GM21737 (cell line): ENCODE results near the gene GIMD1.
"Not testable (repeated sequence)": the region's sequence is repeated elsewhere in the genome, so short reads cannot be mapped to it uniquely, and the experiment has no call there.

Source experiments
- ATAC-seq: cut with Tn5 transposase; IDR thresholded peaks from one replicate; pipeline ENCODE4 v1.9.1; 2021; ENCODE audit warnings: mild to moderate bottlenecking, moderate library complexity; ENCODE audit not compliant: unreplicated experiment

Gene GIMD1

DNA sequence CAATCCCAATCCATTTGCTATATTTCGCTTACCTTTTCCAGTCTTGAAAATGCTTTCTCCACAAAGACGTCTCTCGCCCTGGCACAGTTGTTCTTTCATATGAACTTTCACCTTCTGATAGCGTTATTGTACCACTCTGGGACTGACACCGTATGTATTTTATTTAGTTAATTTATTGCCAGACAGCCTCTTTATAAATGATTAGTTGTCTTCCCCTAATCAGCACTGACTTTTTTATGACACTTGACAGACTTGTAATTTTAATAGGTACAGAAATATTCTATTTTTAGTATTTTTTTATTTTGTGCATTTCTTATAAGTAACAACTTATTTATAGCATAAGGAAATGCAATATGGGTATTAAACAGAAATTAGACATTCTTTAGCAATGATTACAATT, at the start of gene GIMD1:
TSS of gene GIMD1 (minus strand) at position 101 of the 400 bp plus-strand sequence. CDS start 1,343 bp downstream, outside the sequence.
- no peak for ATAC-seq

DNA sequence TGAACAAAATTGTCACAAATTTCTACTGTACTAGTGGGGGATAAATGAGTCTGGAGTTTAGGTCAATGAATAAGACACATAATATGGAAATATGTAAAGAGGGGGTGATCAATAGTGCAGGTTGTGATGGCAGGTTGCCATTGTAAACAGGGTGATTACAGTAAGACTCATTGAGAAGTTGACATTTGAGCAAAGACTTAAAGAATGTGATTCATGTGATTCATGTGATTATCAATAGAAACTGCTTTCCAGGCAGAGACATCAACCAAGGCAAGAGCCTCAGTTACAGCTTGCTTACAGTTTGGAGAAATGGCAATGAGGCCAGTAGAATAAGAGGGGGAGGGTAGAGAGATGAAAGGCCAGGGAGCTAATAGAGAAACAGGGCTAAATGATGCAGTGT, 45.8 kb upstream of the GIMD1 start:
- no peak for ATAC-seq

DNA sequence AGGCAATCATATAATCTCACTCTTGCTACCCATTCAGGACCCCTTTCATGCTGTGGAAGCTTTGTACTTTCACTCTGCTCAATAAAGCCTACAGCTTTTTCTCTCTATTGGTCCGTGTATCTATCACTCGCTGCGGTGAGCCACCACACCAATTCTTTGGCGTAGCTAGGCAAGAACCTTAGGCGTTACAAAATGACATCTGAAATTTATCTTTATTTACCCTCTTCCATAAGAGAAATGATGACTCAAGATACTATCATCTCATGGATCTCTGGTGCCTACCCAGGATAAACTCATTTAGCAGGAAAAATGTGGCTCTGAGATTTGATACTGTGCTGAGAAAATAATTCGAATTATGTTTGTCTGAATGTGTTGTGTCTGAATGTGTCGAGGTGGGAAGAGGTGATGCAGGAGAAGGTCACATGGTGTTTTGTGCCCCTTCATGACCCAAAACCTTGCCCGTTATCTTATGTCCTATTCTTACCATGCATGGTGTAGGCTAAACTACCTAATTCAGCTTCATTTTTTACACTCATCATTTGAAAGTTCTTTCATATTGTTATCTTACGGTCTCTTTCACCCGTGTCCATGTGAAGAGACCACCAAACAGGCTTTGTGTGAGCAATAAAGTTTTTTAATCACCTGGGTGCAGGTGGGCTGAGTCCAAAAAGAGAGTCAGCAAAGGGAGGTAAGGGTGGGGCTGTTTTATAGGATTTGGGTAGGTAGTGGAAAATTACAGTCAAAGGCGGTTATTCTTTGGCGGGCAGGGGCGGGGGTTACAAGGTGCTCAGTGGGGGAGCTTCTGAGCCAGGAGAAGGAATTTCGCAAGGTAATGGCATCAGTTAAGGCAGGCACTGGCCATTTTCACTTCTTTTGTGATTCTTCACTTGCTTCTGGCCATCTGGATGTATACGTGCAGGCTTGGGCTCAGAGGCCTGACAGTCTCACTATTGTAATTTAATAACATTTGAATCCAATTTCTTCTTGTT, 41.6 kb upstream of the GIMD1 start:
- ATAC-seq, result no peak

DNA sequence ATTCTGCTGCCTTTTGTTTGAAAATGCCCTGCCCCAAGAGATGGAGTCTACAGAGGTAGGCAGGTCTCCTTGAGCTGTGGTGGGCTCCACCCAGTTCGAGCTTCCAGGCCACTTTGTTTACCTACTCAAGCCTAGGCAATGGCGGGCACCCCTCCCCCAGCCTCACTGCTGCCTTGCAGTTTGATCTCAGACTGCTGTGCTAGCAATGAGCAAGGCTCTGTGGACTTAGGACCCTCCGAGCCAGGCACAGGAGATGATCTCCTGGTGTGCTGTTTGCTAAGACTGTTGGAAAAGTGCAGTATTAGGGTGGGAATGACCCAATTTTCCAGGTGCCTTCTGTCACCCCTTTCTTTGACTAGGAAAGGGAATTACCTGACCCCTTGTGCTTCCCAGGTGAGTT, 39.4 kb upstream of the GIMD1 start:
- ATAC-seq, result not testable (repeated sequence)

DNA sequence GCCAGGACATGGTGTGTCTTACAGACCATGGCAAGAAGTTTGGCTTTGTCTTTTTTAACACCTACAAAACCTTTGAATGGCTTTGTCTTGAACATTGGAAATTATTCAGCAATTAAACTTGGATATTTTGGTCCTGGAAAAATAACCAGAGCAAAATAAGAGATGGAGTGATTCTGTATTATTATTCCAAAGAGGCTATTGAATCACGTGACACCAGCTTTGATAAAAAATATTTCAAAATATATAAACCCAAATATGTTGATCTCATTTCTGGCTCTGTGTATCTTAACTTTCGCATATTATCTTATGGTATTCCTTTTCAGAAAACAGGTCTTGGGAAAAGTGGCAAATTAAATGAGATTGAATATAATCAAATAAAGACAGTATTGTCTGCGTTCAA, 32.6 kb upstream of the GIMD1 start:
- no peak for ATAC-seq

DNA sequence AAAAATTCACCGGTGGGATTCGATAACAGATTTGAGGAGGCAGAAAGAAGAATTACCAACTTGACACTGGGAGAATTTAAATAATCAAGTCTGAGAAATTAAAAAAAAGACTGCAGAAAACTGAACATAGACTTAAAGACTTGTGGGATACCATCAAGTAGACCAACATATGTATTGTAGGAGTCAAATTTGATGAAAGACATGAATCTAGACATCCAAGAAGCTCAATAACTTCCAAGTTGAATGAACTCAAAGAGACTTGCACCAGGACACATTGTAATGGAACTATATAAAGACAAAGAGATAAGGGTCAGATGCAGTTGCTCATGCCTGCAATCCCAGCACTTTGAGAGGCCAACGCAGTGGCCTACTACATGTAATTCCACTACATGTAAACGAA, 30.3 kb upstream of the GIMD1 start:
- not testable (repeated sequence) for ATAC-seq

DNA sequence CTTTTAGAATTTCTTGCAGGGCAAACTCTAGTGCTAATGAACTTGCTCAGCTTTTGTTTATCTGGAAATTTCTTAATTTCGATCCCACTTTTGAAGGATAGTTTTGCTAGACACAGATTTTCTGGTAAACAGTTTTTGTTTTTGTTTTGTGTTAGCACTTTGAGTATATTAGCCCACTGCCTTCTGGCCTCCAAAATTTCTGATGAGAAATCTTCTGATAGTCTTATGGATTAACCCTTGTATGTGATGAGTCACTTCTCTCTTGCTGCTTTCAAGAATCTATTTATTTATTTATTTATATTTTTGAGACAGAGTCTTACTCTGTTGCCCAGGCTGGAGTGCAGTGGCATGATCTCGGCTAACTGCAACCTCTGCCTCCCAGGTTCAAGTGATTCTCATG, 27.0 kb upstream of the GIMD1 start:
- no peak for ATAC-seq

DNA sequence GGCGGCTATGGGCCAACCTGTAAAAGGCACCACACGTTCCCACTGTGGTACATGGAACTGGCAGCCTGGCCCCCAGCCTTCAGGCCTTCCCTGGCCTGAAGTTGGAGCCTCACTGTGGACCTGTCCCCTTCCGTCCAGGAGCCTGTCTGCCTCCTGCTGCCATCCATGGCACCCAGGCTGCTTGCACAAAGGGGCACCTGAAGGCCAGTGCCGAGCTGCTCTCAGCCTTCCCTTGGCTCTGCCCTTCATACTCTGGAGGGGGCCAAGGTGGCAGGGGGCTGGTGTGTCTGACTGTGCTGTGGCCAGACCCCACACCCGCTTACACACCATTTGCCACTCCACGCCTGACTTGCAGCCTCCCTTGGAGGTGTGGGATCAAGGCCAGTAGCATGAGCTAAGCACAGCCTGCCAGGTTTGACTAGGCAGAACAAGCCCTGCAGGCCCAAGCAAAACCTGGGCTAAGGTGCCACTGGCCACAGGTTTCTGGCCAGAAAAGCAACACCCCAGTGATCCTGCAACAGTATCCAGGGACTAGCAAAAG, 17.3 kb upstream of the GIMD1 start:
- ATAC-seq, result no peak

DNA sequence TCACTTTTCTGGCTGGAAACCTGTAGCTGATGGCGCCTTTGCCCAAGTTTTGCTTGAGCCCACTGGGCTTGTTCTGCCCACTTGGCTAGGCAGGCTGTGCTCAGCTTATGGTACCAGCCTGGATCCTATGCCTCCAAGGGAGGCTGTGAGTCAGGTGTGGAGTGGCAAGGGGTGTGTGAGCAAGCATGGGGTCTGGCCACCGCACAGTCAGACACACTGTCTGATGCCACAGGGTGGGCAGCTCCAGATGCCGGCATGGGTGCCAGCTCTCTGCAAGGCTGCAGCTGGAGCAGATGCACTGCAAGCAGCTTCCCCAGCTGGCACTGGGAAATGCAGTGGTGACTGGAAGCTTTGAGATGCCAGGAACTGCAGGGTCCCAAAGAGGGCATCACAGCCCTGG, 16.3 kb upstream of the GIMD1 start:
- no peak for ATAC-seq

DNA sequence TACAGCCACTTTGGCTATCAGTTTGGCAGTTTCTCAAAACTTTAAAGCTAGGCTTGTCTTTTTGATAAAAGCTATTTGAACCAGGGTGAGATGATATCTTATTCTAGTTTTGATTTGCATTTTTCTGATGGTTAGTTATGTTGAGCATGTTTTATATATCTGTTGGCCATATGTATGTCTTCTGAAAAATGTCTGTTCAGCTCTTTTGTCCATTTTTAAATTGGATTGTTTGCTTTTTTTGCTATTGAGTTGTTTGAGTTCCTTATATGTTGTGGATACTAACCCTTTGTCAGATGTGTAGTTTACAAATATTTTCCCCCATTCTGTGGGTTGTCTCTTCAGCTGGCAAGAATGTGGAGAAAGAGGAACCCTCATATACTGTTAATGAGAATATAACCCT, 11.6 kb upstream of the GIMD1 start:
- no peak for ATAC-seq

DNA sequence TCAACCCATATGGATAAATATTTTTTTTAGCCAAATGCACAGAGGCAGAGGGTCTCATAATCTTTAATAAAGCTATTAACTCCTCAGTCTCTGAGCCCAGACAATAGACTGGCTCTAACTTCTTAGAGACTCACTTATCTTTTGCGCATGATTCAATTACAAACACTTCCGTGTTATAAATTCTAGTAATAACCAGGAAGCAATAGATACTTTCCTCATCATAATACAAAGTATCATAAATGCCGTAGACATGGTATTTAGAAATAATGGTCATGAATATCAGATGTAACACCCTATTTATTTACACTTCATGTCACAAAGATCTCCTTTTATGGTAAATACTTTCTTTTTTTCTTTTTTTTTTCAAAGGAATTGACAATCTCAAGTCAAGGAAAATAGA, 4.4 kb upstream of the GIMD1 start:
- ATAC-seq, result no peak

DNA sequence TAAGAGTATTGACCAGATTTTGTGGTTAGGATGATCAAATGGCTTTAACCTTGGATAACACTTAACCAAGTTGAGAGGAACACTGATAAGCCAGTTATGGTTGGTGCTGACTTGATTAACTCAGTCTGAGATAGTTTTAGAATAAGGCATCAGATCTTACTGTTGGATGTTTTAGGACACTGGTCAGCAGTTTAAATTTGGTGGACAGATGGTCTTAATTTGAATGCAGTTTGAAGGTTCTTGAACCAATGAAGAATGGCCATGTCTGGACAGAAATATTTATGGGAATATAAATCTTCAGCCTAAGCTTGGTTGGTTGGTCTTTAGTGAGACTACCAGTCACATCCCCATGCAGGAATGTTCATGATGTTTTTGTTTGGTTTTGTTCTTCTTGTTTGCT, 2.6 kb upstream of the GIMD1 start:
- no peak for ATAC-seq

DNA sequence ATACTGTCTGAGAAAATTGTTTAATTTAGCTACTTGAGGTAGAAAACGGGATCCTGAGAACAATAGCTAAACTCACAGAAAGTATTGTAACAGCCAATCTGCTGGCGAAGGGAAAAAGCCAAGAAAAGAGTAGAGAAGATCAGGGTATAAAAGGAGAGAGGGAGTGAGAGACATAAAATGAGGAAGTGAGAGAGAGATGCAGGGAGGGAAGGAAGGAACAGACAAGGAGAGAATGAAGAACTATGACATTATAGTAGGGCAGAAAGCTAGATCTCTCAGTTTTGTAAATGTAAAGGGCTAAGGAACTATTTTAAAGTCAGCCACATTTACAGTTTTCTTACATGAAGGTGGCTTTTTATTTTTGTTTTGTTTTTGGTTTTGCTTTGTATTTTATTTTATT, 1.6 kb upstream of the GIMD1 start:
- no peak for ATAC-seq

DNA sequence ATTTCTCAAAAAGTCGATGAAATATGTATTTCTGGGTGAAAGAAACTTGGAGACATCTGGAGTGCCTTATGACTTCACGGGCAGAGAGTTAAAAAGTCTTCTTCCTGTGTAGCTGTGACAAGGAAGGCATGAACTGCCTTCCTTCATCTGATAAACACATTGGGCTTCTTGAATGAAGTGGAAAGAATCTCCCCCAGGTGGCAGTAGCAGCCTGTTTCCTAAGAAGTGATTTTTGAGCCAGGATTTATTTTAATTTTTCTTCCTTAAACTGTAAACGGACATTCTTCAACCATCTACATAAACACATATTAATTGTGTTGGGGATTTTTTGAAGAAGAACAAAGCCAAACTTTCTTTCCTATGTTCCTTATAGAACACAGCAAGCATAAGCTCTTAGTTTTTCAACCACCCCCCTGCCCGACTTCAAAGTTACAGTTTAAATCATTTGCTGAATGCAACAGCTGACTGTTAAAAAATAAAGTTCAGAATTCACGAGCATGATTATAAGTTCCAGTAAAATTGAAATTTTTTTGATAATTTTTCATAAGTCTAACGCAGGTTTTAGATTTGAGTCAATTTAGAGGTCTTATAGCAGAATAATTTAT, 980 bp upstream of the GIMD1 start:
- no peak for ATAC-seq

DNA sequence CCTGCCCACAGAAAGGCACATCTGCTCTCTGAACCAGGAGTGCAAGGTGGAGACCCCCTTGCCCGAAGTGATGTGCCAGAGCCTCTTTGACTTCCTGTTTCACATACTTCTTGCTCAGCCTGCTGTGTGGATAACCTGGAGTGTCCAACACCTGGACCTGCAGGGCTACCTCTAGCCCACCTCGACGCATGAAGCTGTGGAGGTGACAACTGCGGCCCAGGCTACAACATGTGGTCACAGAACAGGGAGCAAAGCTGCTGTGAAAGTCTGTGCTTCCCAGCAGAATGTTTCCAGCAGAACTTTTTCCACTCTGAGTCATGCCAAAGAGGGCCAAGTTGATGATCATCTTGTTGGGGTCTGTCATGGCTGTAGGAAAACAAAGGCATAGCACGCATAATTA, 1.5 kb downstream of the GIMD1 start:
- ATAC-seq, result no peak

DNA sequence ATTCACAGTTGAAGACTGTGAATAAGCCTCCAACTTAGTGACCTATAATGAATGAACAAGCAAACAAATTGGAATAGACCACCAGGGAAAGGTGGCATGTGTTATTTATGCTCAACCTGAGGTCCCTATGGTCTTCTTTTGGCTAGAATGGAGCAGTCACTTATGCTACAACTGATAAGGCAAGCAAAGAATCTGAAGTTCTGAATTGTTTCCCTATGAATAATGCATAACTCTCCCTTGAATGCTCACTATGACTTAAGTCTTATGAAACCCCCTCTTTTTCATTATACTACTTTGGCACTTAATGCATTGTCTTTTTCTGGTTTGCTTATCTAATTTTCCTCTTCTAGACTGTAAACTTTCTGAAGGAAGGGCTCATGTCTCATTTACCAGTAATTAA, 2.6 kb downstream of the GIMD1 start:
- ATAC-seq, result no peak

DNA sequence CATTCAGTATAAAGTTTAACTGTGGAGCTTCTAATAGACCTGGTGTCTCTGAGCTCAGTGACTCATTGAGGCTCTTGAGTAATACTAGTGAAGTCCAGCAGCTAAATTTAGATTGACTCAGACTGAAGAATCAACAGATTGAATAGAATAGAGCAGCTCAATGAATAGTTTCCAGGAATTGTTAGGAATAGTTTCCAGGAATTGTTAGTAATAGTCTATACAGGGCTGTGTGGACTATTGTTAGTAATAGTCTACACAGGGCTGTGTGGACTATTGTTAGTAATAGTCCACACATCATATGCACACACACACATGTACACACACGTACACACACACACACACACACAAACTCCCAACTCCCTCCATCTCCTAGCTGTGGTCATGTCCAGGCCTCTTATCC, 3.0 kb downstream of the GIMD1 start:
- ATAC-seq, result no peak

DNA sequence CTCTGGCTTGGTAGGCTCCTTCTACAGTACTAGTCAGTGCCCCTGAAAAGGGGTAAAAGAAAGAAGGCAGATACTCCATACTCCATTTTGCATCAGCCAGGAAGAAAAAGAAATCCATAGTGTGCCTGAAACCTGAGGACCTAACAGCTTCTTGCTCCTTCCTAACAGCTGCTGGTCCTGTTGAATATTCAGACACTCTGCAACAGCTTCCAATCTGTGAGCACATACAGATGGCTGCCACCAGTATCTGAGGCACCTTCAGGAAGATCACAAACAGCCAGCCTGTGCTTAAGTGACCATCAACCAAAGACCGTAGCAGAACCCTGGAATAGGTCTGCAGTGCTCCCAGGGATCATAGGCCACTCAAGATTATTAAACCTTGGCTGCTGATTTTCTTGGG, 4.3 kb downstream of the GIMD1 start:
- ATAC-seq, result no peak

DNA sequence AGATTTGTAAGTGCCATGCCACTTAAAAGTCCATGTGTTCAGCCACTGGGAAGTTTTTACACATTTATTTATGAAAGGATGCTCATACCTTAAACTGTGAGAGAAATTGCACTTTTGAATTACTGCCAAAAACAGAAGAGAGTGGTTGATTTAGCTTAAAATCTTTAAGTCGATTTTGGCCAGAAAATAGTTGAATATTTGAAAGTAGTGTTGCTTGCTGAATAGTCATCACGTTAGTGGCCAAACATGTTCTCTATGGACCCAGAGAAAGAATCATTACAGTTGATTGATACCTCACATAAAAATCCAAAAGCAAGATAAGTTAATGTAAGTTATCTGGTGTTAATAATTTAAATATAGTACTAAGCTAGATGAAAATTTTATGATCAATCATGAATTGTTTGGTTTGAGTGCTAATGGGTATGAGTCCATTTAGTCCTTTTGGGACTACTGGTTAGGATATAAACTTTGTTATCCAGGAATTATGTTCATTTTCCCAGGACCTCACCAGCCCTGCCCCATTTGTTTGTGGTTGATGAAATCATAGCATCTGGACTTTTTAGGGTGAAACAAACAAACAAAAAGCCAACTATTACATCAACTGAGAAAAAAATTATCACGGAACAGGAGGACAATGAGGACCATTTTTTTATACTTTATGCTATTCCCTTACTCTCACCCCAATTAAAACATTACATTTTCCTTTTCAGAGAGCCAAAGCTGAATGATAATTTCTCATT, 6.3 kb downstream of the GIMD1 start:
- no peak for ATAC-seq

DNA sequence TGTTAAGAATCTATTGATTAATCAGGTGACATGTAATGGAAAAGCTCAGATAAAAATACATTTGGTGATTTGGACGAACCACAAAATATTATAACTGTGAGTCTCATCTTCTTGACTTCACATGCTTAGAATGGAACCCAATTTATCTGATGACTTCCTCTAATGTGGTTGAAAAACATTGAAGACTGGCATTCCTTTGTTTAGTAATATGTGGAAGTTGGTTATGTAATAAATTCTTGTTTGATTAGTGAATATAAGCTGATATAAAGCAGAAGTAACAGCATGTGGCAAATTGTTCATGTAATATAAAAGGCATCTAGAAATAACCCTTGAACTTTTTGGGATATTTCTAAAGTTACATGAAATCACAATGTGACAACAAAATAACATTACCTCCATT, 9.7 kb downstream of the GIMD1 start:
- ATAC-seq, result no peak

DNA sequence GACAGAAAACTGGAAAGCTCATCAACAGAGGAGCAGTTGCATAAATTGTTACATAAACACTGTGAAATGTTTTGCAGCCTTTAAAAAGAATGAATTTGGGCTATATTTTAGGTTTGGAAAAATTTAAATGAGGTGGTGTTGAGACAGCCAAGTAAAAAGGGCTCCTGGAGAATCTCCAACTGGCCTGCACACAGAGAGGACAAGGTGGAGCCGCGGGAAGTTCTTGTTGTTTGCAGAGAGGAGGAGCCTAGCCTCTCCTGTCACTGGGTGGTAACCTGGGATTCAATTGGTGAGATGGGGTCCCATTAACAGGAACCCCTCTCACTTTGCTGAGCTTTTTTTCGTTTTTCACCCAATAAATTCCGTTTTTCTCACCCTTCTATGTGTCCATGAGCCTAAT, 13.4 kb downstream of the GIMD1 start:
- ATAC-seq, result no peak
